ENCODE data around the gene UBL4B. TPM values are rescaled to one million over a fixed set of nuclear protein-coding genes. Genes with fewer than 3 reads are reported as not detected.

The UBL4B gene
- total and polyA plus RNA-seq, 12 donors, result 0.13 to 0.24 (median 0.18) TPM; not detected in 9

DNA sequence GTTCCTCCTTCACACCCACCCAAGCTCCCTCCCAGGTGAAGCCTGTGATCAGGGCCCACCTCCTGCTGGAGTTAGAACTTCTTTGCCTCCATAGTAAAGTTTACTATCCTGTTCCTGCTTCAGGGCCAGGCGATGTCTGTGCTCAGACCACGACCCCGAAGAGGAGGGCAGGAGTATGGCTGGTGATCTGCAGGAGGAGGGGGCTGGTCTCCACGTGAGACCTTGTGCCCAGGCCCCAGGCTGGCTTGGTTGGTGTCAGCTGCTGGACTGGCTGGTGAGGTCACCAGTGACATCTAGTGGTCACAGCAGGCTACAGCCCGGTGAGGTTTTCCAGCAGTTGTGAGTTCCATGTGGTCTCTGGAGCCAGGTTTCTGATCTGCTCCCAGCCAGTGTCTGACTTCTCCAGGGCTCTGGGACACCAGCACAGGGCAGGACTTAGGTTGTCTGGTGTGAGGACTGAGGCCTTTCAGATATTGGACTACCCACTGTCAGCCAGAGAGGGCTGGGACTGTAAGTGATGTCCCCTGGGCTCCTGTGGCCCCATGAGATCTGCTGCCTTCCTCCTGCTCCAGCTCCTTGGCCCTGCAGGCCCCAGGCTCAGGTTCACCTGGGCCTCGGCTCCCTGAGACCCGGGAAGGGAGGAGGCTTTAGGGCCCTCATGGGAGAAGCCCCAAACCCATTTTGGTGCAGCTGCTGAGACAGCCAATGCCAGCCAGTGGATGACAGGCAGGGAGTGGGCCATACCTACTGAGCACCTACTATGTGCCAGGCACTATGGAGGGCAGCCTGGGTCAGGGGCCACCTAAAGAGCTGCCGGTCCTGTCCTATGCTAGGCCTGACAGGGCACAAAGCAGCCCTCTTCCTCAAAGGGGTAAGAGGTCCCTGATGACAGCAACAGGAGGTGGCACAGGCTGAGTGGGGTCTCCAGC lies 6.0 kb upstream of the UBL4B start:
- Histone ChIP-seq H3K27ac (no peak overlapping the region), H3K27me3 (no peaks in the 10 kb centered on the region), H3K36me3 (replicated peaks in 1 of 2) (no peaks in the 10 kb centered on the region), H3K4me3 (no peak overlapping the region), H3K9me3 (replicated peaks in 1 of 3) (no peaks in the 10 kb centered on the region), H3K4me1 (replicated peaks in 1 of 2) (no peaks in the 10 kb centered on the region)
- 3 to 21% (median 15%) methylated on average over 3 to 8 of the region's 8 CpGs for WGBS, 4 donors
- intact Hi-C loops (cut with DNase I), result loop anchor here (5.0 kb wide), 2 partner anchors 49 to 54 kb away; no protein-coding TSS in a partner anchor
- peak; percentile 67 to 90 (median 78) for DNase-seq
- peak in 1 of 2 donors; percentile 8 for TF ChIP-seq POLR2A (IDR thresholded peaks at IDR 0.05)
- TF ChIP-seq, protein P1, sequence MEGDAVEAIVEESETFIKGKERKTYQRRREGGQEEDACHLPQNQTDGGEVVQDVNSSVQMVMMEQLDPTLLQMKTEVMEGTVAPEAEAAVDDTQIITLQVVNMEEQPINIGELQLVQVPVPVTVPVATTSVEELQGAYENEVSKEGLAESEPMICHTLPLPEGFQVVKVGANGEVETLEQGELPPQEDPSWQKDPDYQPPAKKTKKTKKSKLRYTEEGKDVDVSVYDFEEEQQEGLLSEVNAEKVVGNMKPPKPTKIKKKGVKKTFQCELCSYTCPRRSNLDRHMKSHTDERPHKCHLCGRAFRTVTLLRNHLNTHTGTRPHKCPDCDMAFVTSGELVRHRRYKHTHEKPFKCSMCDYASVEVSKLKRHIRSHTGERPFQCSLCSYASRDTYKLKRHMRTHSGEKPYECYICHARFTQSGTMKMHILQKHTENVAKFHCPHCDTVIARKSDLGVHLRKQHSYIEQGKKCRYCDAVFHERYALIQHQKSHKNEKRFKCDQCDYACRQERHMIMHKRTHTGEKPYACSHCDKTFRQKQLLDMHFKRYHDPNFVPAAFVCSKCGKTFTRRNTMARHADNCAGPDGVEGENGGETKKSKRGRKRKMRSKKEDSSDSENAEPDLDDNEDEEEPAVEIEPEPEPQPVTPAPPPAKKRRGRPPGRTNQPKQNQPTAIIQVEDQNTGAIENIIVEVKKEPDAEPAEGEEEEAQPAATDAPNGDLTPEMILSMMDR (IDR thresholded peaks at IDR 0.05), result peak; percentile 80 to 93 (median 91)

DNA sequence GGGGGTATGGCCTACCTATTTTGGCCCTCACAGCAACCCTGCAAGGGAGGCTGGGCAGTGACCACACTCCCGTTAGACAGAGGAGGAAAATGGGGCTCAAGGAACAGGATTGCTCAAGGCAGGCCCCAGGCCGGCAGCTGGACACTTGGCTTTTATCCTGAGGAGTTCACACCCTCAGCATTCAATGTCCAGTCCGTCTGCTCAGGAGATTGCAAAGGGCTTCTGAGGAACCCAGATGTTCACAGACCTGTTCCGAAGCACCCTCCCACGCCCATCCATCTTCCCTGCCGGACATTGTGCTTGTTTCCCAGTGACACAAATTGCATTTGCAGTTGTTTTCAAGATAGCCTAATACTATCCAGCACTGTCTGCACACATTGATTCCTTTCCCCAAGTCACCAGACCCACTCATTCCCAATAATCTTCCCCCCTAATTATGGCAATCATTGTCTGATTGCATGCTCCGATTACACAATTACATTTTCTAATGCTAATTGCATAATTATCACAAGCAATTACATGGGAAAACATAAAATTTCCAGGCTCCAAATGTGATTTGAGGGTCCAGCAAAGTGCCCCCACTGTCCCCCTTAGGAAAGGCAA lies 4.3 kb upstream of the UBL4B start:
- intact Hi-C loops (cut with DNase I), result loop anchor here (5.0 kb wide), 2 partner anchors 51 to 56 kb away; no protein-coding TSS in a partner anchor
- Histone ChIP-seq H3K4me3 (no peak overlapping the region), H3K27ac (peak overlapping the region in 1 of 5 donors; percentile 21), H3K36me3 (replicated peaks in 1 of 2) (no peaks in the 10 kb centered on the region), H3K9me3 (replicated peaks in 1 of 3) (no peaks in the 10 kb centered on the region), H3K27me3 (no peaks in the 10 kb centered on the region), H3K4me1 (replicated peaks in 1 of 2) (no peaks in the 10 kb centered on the region)
- TF ChIP-seq, protein P1 (IDR thresholded peaks at IDR 0.05), result no peak
- no peak for TF ChIP-seq POLR2A (IDR thresholded peaks at IDR 0.05)
- WGBS, 4 donors, result 61 to 69% (median 64%) methylated on average over 6 to 7 of the region's 7 CpGs
- DNase-seq, result peak in 1 of 7 donors; percentile 71

DNA sequence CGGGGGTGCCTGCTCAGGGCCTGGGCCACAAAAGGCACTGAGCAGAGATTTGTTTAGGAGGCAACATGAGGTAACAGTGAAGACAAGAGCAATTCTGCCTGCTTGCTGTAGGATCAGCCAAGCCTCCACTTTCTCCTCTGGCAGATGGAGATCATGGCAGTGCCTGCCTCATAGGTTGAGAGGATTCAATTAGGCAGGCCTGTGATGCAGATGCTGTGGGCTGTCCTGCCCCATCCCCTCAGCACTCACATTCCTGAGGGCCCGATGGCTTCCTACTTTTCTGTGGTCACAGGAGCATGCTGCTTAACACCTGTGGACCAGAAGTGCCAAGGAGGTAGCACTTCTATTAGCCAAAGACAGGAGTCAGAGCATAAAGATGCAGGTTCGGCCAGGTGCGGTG lies 1.2 kb upstream of the UBL4B start:
- no peak for DNase-seq
- TF ChIP-seq POLR2A (IDR thresholded peaks at IDR 0.05), result no peak
- TF ChIP-seq, protein P1 (IDR thresholded peaks at IDR 0.05), result no peak
- H3K4me3 ChIP-seq, result no peak overlapping the region
- no peaks in the 10 kb centered on the region for H3K36me3 ChIP-seq (replicated peaks in 1 of 2)
- 87 to 97% (median 90%) methylated on average over 4 of the region's 4 CpGs for WGBS, 4 donors
- intact Hi-C loops (cut with DNase I), result no loop called here
- H3K4me1 ChIP-seq (replicated peaks in 1 of 2), result no peaks in the 10 kb centered on the region
- no peak overlapping the region for H3K27ac ChIP-seq
- no peaks in the 10 kb centered on the region for H3K9me3 ChIP-seq (replicated peaks in 1 of 3)
- no peaks in the 10 kb centered on the region for H3K27me3 ChIP-seq

DNA sequence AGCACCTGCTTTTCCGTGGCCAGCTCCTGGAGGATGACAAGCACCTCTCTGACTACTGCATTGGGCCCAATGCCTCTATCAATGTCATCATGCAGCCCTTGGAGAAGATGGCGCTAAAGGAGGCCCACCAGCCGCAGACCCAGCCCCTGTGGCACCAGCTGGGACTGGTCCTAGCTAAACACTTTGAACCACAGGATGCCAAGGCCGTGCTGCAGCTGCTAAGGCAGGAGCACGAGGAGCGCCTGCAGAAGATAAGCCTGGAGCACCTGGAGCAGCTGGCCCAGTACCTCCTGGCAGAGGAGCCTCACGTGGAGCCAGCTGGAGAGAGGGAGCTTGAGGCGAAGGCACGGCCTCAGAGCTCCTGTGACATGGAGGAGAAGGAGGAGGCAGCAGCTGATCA lies 413 bp downstream of the UBL4B start:
- no peaks in the 10 kb centered on the region for H3K4me1 ChIP-seq (replicated peaks in 1 of 2)
- WGBS, 4 donors, result 70 to 82% (median 74%) methylated on average over 8 to 9 of the region's 9 CpGs
- no peaks in the 10 kb centered on the region for H3K9me3 ChIP-seq (replicated peaks in 1 of 3)
- H3K36me3 ChIP-seq (replicated peaks in 1 of 2), result no peaks in the 10 kb centered on the region
- no peak overlapping the region for H3K27ac ChIP-seq
- TF ChIP-seq POLR2A (IDR thresholded peaks at IDR 0.05), result no peak
- TF ChIP-seq, protein P1 (IDR thresholded peaks at IDR 0.05), result no peak
- H3K4me3 ChIP-seq, result no peak overlapping the region
- intact Hi-C loops (cut with DNase I), result no loop called here
- DNase-seq, result no peak
- H3K27me3 ChIP-seq, result no peaks in the 10 kb centered on the region
